Measurements from ENCODE around the gene FIGNL2. TPM values are rescaled to one million over a fixed set of nuclear protein-coding genes. Genes with fewer than 3 reads are reported as not detected.

FIGNL2 gene
- total and polyA plus RNA-seq, 9 of the 15 experiments (the other 6 are each of a cell fraction or from before 2014, with no cell fraction given): 0.01 TPM; not detected in 8

DNA sequence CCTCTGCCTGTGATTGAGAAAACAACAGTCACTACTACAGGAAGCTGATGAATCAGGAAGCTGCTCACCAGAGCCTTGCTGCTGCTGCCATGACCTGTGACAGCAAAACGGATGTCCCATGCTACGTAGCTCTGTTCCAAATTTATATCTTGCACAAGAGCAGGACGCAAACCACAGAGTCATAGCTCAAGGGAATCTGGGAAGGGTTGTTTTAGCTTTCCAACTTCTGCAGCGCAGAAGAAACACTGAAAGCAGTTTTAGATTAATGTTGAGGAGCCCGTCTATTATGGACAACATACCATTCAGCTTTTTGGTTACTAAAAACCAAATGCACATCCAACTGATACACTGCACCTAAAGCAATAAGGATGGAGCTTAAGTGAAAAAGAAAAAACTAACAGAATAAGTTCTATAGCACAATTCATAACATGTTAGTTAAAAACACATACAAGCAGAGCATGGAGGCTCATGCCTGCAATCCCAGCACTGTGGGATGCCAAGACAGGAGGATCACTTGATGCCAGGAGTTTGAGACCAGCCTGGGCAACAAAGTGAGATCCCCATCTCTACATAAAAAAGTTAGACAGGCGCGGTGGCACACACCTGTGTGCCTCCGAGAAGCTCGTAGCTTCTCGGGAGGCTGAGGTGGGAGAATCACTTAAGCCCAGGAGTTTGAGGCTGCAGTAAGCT is 37.6 kb upstream of the FIGNL2 start (continued):
- TF ChIP-seq MEF2D (tag; conservative IDR thresholded peaks at IDR 0.05; ENCODE audit: low read depth): 0 out of 2 replicates have a peak, but pooled peaks have one; percentile 18
- TF ChIP-seq SREBF2 (CRISPR knock-in tag; IDR thresholded peaks at IDR 0.05): no peak
- TF ChIP-seq NCOA6 (IDR thresholded peaks at IDR 0.05): no peak
- TF ChIP-seq SIN3A (IDR thresholded peaks at IDR 0.05; ENCODE audit: borderline replicate concordance in 2 of 2, control insufficient read depth in 1 of 2, low read depth in 2 of 2, low read length in 2 of 2): no peak
- TF ChIP-seq, protein P1, sequence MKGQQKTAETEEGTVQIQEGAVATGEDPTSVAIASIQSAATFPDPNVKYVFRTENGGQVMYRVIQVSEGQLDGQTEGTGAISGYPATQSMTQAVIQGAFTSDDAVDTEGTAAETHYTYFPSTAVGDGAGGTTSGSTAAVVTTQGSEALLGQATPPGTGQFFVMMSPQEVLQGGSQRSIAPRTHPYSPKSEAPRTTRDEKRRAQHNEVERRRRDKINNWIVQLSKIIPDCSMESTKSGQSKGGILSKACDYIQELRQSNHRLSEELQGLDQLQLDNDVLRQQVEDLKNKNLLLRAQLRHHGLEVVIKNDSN (CRISPR knock-in tag; IDR thresholded peaks at IDR 0.05): peak; percentile 79
- no peak for TF ChIP-seq HMG20A (CRISPR knock-in tag; conservative IDR thresholded peaks at IDR 0.05)
- peak; percentile 18; the same call in 1 of the 2 replicates for TF ChIP-seq ZNF766 (CRISPR knock-in tag; conservative IDR thresholded peaks at IDR 0.05)
- TF ChIP-seq TAF7 (tag; IDR thresholded peaks at IDR 0.05): no peak; the same call in 1 of the 2 replicates
- peak; percentile 73; the same call in 1 of the 2 replicates for TF ChIP-seq ZNF583 (CRISPR knock-in tag; IDR thresholded peaks at IDR 0.05)
- TF ChIP-seq, protein P2, sequence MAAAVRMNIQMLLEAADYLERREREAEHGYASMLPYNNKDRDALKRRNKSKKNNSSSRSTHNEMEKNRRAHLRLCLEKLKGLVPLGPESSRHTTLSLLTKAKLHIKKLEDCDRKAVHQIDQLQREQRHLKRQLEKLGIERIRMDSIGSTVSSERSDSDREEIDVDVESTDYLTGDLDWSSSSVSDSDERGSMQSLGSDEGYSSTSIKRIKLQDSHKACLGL (CRISPR knock-in tag; IDR thresholded peaks at IDR 0.05; ENCODE audit: borderline replicate concordance, poor library complexity, severe bottlenecking): no peak
- TF ChIP-seq NFIX (CRISPR knock-in tag; IDR thresholded peaks at IDR 0.05; ENCODE audit: low read depth): no peak
- TF ChIP-seq DACH1 (IDR thresholded peaks at IDR 0.05; ENCODE audit: partially characterized antibody): no peak
- TF ChIP-seq GABPA (tag; conservative IDR thresholded peaks at IDR 0.05; ENCODE audit: low read depth): peak; percentile 66
- TF ChIP-seq ELF2 (CRISPR knock-in tag; IDR thresholded peaks at IDR 0.05): no peak
- peak; percentile 79 for TF ChIP-seq CEBPB (tag; IDR thresholded peaks at IDR 0.05)
- no peak for TF ChIP-seq STAT5A (IDR thresholded peaks at IDR 0.05; ENCODE audit: borderline replicate concordance, low read length)
- TF ChIP-seq MEF2A (IDR thresholded peaks at IDR 0.05; ENCODE audit: control insufficient read depth, low read depth, low read length): no peak
- TF ChIP-seq PHF21A (IDR thresholded peaks at IDR 0.05; ENCODE audit: borderline replicate concordance, low read depth): no peak
- TF ChIP-seq ZNF212 (CRISPR knock-in tag; IDR thresholded peaks at IDR 0.05): no peak
- TF ChIP-seq FOS (IDR thresholded peaks at IDR 0.05; ENCODE audit: extremely low read depth, insufficient read length): no peak
- TF ChIP-seq HDAC6 (IDR thresholded peaks at IDR 0.05; ENCODE audit: low read depth, low read length): no peak
- no peak for TF ChIP-seq ZNF324 (CRISPR knock-in tag; IDR thresholded peaks at IDR 0.05)
- TF ChIP-seq, protein P3, sequence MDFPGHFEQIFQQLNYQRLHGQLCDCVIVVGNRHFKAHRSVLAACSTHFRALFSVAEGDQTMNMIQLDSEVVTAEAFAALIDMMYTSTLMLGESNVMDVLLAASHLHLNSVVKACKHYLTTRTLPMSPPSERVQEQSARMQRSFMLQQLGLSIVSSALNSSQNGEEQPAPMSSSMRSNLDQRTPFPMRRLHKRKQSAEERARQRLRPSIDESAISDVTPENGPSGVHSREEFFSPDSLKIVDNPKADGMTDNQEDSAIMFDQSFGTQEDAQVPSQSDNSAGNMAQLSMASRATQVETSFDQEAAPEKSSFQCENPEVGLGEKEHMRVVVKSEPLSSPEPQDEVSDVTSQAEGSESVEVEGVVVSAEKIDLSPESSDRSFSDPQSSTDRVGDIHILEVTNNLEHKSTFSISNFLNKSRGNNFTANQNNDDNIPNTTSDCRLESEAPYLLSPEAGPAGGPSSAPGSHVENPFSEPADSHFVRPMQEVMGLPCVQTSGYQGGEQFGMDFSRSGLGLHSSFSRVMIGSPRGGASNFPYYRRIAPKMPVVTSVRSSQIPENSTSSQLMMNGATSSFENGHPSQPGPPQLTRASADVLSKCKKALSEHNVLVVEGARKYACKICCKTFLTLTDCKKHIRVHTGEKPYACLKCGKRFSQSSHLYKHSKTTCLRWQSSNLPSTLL (IDR thresholded peaks at IDR 0.05): no peak
- TF ChIP-seq, protein P4, sequence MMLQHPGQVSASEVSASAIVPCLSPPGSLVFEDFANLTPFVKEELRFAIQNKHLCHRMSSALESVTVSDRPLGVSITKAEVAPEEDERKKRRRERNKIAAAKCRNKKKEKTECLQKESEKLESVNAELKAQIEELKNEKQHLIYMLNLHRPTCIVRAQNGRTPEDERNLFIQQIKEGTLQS (IDR thresholded peaks at IDR 0.05): peak; percentile 45; the same call in 1 of the 2 replicates
- TF ChIP-seq, protein P4 (CRISPR knock-in tag; conservative IDR thresholded peaks at IDR 0.05): no peak
- no peak for TF ChIP-seq ZNF316 (IDR thresholded peaks at IDR 0.05)
- no peak for TF ChIP-seq HEY1 (CRISPR knock-in tag; IDR thresholded peaks at IDR 0.05; ENCODE audit: borderline replicate concordance)

All from K562 (cell line).